ENCODE measurements around the gene DNLZ. TPM values are rescaled to one million over a fixed set of nuclear protein-coding genes. Genes with fewer than 3 reads are reported as not detected.

The DNLZ gene
- total RNA-seq, 1 donor from 2014 or later: 11.8 TPM

- DNase-seq (ENCODE audit: low spot score in 2 of 2, unreplicated experiment in 2 of 2): no peak
- no peak for TF ChIP-seq CTCF (IDR thresholded peaks at IDR 0.05; ENCODE audit: unreplicated experiment)
- Mint-ChIP-seq H3K4me3 (no peak overlapping the region), H3K4me1 (peaks cover 5% of the 10 kb centered on the region), H3K36me3 (peaks cover 4% of the 10 kb centered on the region), H3K27me3 (ENCODE audit: low read depth) (no peaks in the 10 kb centered on the region), H3K27ac (no peak overlapping the region), H3K9me3 (no peaks in the 10 kb centered on the region)
These were observed 25.8 kb downstream of the DNLZ start for GRCh38 chr9:136337416-136338395.

- peaks cover 1% of the 10 kb centered on the region for H3K4me1 Mint-ChIP-seq
- H3K4me3 Mint-ChIP-seq: no peak overlapping the region
- no peaks in the 10 kb centered on the region for H3K9me3 Mint-ChIP-seq
- no peak for DNase-seq (ENCODE audit: low spot score in 2 of 2, unreplicated experiment in 2 of 2)
- no peak for TF ChIP-seq CTCF (IDR thresholded peaks at IDR 0.05; ENCODE audit: unreplicated experiment)
- H3K27me3 Mint-ChIP-seq (ENCODE audit: low read depth): no peaks in the 10 kb centered on the region
- H3K27ac Mint-ChIP-seq: no peak overlapping the region
- H3K36me3 Mint-ChIP-seq: peaks cover 4% of the 10 kb centered on the region
These were observed 26.7 kb downstream of the DNLZ start for GRCh38 chr9:136336881-136337280.

- TF ChIP-seq CTCF (IDR thresholded peaks at IDR 0.05; ENCODE audit: unreplicated experiment): no peak
- peaks cover 4% of the 10 kb centered on the region for H3K36me3 Mint-ChIP-seq
- H3K4me3 Mint-ChIP-seq: no peak overlapping the region
- no peak overlapping the region for H3K27ac Mint-ChIP-seq
- no peak for DNase-seq (ENCODE audit: low spot score in 2 of 2, unreplicated experiment in 2 of 2)
- no peaks in the 10 kb centered on the region for H3K4me1 Mint-ChIP-seq
- no peaks in the 10 kb centered on the region for H3K27me3 Mint-ChIP-seq (ENCODE audit: low read depth)
- no peaks in the 10 kb centered on the region for H3K9me3 Mint-ChIP-seq
These were observed 27.2 kb downstream of the DNLZ start for GRCh38 chr9:136336156-136336870.

GRCh38 chr9:136335296-136336155 is 28.0 kb downstream of the DNLZ start:
- DNase-seq (ENCODE audit: low spot score in 2 of 2, unreplicated experiment in 2 of 2): no peak
- H3K4me3 Mint-ChIP-seq: no peak overlapping the region
- H3K36me3 Mint-ChIP-seq: peaks cover 4% of the 10 kb centered on the region
- no peak overlapping the region for H3K27ac Mint-ChIP-seq
- no peaks in the 10 kb centered on the region for H3K27me3 Mint-ChIP-seq (ENCODE audit: low read depth)
- no peaks in the 10 kb centered on the region for H3K9me3 Mint-ChIP-seq
- no peak for TF ChIP-seq CTCF (IDR thresholded peaks at IDR 0.05; ENCODE audit: unreplicated experiment)
- H3K4me1 Mint-ChIP-seq: peaks cover 2% of the 10 kb centered on the region

GRCh38 chr9:136334541-136334940 is 29.0 kb downstream of the DNLZ start:
- no peak overlapping the region for H3K4me3 Mint-ChIP-seq
- TF ChIP-seq CTCF (IDR thresholded peaks at IDR 0.05; ENCODE audit: unreplicated experiment): no peak
- peaks cover 2% of the 10 kb centered on the region for H3K36me3 Mint-ChIP-seq
- H3K4me1 Mint-ChIP-seq: peaks cover 4% of the 10 kb centered on the region
- H3K27ac Mint-ChIP-seq: no peak overlapping the region
- H3K27me3 Mint-ChIP-seq (ENCODE audit: low read depth): no peaks in the 10 kb centered on the region
- no peak for DNase-seq (ENCODE audit: low spot score in 2 of 2, unreplicated experiment in 2 of 2)
- H3K9me3 Mint-ChIP-seq: no peaks in the 10 kb centered on the region
